Urinary bladder (tissue), 4 donors: ENCODE data around the gene ANKRD53. TPM values are rescaled to one million over a fixed set of nuclear protein-coding genes. Genes with fewer than 3 reads are reported as not detected.
"Not testable (repeated sequence)": the region's sequence is repeated elsewhere in the genome, so short reads cannot be mapped to it uniquely, and the experiment has no call there.

ENCODE experiments used
- DNase-seq: peaks from one replicate; pipeline ENCODE4 v3.0.0-alpha.2; 2015; ENCODE audit errors: extremely low spot score
- H3K27ac ChIP-seq: one replicate; pipeline ENCODE4 v1.5.1; 2013; ENCODE audit warnings: low read depth, mild to moderate bottlenecking, moderate library complexity
- H3K36me3 ChIP-seq: one replicate; pipeline ENCODE4 v1.6.1; 2013; ENCODE audit warnings: mild to moderate bottlenecking, moderate library complexity; ENCODE audit not compliant: insufficient read depth
- H3K4me1 ChIP-seq: one replicate; pipeline ENCODE4 v1.6.1; 2013; ENCODE audit warnings: mild to moderate bottlenecking, moderate library complexity; ENCODE audit not compliant: insufficient read depth
- H3K4me3 ChIP-seq: one replicate; pipeline ENCODE4 v1.5.1; 2013; ENCODE audit warnings: low read depth, low read length
- WGBS: extraction: QIAGEN DNeasy Blood & Tissue Kit; methylation state at CpG from one replicate; pipeline ENCODE4 v1.1.7; 2013; 5-methylcytosine and 5-hydroxymethylcytosine counted together
- polyA plus RNA-seq: library from polyadenylated mRNA; stranded (reverse); fragments of 200-250 nt; gene quantifications from one replicate; pipeline ENCODE4 v1.2.3, GENCODE V29; 2013
- total RNA-seq: library from RNA; depleted of rRNA; stranded (reverse); fragments of >200 nt; gene quantifications from one replicate; pipeline ENCODE4 v1.2.3, GENCODE V29; 2014
- donor health status: healthy with polysubstance abuse.
- donor health status: healthy.

Gene ANKRD53
- total and polyA plus RNA-seq, 2 donors: 1.8 to 2.9 TPM

- DNase-seq: no peak
Observed at GRCh38 chr2:70995426-70995729, 16.9 kb downstream of the ANKRD53 start.

GRCh38 chr2:70998885-70999284 lies 20.5 kb downstream of the ANKRD53 start:
- H3K27ac ChIP-seq, H3K36me3 ChIP-seq, H3K4me3 ChIP-seq, H3K4me1 ChIP-seq, DNase-seq: not testable (repeated sequence)
- WGBS: 85% methylated on average over 4 of the region's 4 CpGs

More at GRCh38 chr2:70995426-70995729, 16.9 kb downstream of the ANKRD53 start:
- WGBS: 2% methylated on average over 11 of the region's 11 CpGs
- Histone ChIP-seq H3K4me1 (no peaks in the 10 kb centered on the region), H3K27ac (no peak overlapping the region), H3K4me3 (peak overlapping the region; percentile 92), H3K36me3 (peaks cover 2% of the 10 kb centered on the region)

- Histone ChIP-seq H3K27ac (no peak overlapping the region), H3K4me3 (no peak overlapping the region), H3K4me1 (no peaks in the 10 kb centered on the region), H3K36me3 (no peaks in the 10 kb centered on the region)
- 63% methylated on average over 2 of the region's 2 CpGs for WGBS
- DNase-seq: no peak
Observed at GRCh38 chr2:70999362-70999761, 20.9 kb downstream of the ANKRD53 start.

GRCh38 chr2:70999931-71000330 lies 21.5 kb downstream of the ANKRD53 start:
- 93% methylated on average over 10 of the region's 10 CpGs for WGBS
- H3K4me1 ChIP-seq, H3K36me3 ChIP-seq, DNase-seq, H3K27ac ChIP-seq, H3K4me3 ChIP-seq: not testable (repeated sequence)

GRCh38 chr2:71000780-71001591 lies 22.6 kb downstream of the ANKRD53 start:
- no peak for DNase-seq
- 28% methylated on average over 21 of the region's 21 CpGs for WGBS
- Histone ChIP-seq H3K27ac (no peak overlapping the region), H3K4me3 (no peak overlapping the region), H3K4me1 (no peaks in the 10 kb centered on the region), H3K36me3 (no peaks in the 10 kb centered on the region)

- Histone ChIP-seq H3K36me3 (no peaks in the 10 kb centered on the region), H3K4me3 (no peak overlapping the region), H3K27ac (no peak overlapping the region), H3K4me1 (no peaks in the 10 kb centered on the region)
- DNase-seq: no peak
- WGBS: 82% methylated on average over 5 of the region's 5 CpGs
Observed at GRCh38 chr2:71001592-71001927, 23.1 kb downstream of the ANKRD53 start.

GRCh38 chr2:71001981-71002570 lies 23.6 kb downstream of the ANKRD53 start:
- H3K36me3 ChIP-seq: no peaks in the 10 kb centered on the region
- 32% methylated on average over 11 of the region's 11 CpGs for WGBS
- no peak overlapping the region for H3K27ac ChIP-seq
- no peak overlapping the region for H3K4me3 ChIP-seq
- DNase-seq: no peak
- H3K4me1 ChIP-seq: no peaks in the 10 kb centered on the region

- 88% methylated on average over 6 of the region's 6 CpGs for WGBS
- no peaks in the 10 kb centered on the region for H3K4me1 ChIP-seq
- no peak overlapping the region for H3K27ac ChIP-seq
- no peak overlapping the region for H3K4me3 ChIP-seq
- H3K36me3 ChIP-seq: no peaks in the 10 kb centered on the region
- no peak for DNase-seq
Observed at GRCh38 chr2:71003396-71003795, 25.0 kb downstream of the ANKRD53 start.

- Histone ChIP-seq H3K27ac (no peak overlapping the region), H3K4me3 (no peak overlapping the region), H3K4me1 (no peaks in the 10 kb centered on the region), H3K36me3 (no peaks in the 10 kb centered on the region)
- 82% methylated on average over 11 of the region's 11 CpGs for WGBS
- DNase-seq: no peak
Observed at GRCh38 chr2:71003966-71004755, 25.7 kb downstream of the ANKRD53 start.

GRCh38 chr2:71004857-71005256 lies 26.4 kb downstream of the ANKRD53 start:
- Histone ChIP-seq H3K4me1 (no peaks in the 10 kb centered on the region), H3K36me3 (no peaks in the 10 kb centered on the region), H3K4me3 (no peak overlapping the region), H3K27ac (no peak overlapping the region)
- DNase-seq: no peak
- WGBS: 78% methylated on average over 6 of the region's 6 CpGs

GRCh38 chr2:71005271-71006202 lies 27.1 kb downstream of the ANKRD53 start:
- H3K27ac ChIP-seq: no peak overlapping the region
- no peak for DNase-seq
- no peaks in the 10 kb centered on the region for H3K36me3 ChIP-seq
- 73% methylated on average over 10 of the region's 10 CpGs for WGBS
- no peak overlapping the region for H3K4me3 ChIP-seq
- no peaks in the 10 kb centered on the region for H3K4me1 ChIP-seq

- WGBS: 40% methylated on average over 2 of the region's 2 CpGs
- no peak for DNase-seq
- Histone ChIP-seq H3K27ac (no peak overlapping the region), H3K4me3 (no peak overlapping the region), H3K4me1 (no peaks in the 10 kb centered on the region), H3K36me3 (no peaks in the 10 kb centered on the region)
Observed at GRCh38 chr2:71006323-71006722, 27.9 kb downstream of the ANKRD53 start.
